HG03159 (cell line): Measurements from ENCODE around the gene GEN1.

ENCODE experiments used
- ATAC-seq: cut with Tn5 transposase; IDR thresholded peaks from one replicate; pipeline ENCODE4 v1.9.1; 2021; ENCODE audit warnings: mild to moderate bottlenecking, moderate library complexity; ENCODE audit not compliant: unreplicated experiment

GEN1 gene

DNA sequence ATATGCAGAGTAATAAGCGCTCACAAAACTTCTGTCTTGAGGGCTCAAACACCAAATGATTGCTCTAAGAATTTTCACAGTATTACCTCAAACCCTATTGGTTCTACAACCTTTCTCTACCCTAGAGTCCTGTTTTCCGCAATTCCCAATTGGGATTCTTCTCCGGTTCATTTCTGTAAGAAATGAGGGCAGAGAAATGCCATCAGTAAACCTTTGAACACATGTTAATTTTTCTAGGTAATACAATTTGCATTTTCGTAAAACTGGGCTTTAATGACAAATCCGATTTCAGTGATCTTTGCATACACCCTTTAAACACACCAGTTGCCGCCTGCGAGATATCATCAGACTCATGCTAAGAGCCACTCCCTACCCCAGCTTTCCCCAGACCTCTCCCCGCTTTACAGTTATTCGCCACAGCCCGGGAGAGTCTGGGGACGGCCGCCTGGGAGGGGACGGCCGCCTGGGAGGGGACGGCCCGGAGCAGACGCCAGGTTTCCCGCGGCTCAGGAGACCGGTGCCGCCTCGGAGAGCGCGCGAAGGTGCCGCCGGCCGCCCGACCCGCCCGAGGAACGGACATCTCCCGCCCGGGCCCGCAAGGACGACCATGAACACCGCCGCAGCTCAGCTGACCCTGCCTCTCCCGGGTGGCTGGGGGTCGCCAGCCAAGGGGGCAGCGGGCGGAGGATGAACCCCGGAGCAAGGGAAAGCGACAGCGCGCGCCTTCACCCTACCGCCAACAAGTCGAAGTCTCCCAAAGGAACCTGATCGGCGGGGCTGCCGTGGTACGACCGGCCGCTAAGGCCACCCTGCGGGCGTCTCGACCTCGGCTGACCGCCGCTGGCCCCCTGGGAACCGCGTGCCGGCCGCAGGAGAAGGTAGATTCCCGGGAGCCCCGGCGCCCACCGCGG is 791 bp upstream of the GEN1 start:
- ATAC-seq = peak; percentile 37

GRCh38 chr2:17754773-17755425 is 961 bp downstream of the GEN1 start:
- no peak for ATAC-seq

- ATAC-seq = no peak
These were observed 2.7 kb downstream of the GEN1 start for GRCh38 chr2:17756668-17757067.

- ATAC-seq = no peak
These were observed 3.4 kb downstream of the GEN1 start for GRCh38 chr2:17757321-17757720.

DNA sequence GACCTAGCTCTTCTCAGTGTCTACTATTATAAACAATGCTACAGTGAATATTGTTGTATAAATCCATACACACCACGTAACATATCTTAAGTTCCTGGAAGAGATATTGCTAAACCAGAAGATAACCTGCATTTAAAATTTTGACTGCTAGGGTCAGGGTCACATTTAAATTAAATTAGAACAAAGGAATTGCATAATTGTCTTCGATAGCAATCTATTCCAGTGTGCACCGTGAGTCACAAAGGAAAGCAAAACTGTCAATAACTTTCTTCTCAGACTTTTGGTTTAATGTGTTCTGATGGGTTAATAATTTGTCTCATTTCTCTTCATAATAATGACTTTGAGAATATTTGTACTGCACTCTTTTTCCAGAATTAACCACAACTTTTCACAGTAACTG is 4.2 kb downstream of the GEN1 start:
- ATAC-seq = no peak

GRCh38 chr2:17759805-17760204 is 5.9 kb downstream of the GEN1 start:
- no peak for ATAC-seq

GRCh38 chr2:17762451-17762850 is 8.5 kb downstream of the GEN1 start:
- ATAC-seq = no peak

GRCh38 chr2:17763641-17764333 is 9.8 kb downstream of the GEN1 start:
- ATAC-seq = no peak

DNA sequence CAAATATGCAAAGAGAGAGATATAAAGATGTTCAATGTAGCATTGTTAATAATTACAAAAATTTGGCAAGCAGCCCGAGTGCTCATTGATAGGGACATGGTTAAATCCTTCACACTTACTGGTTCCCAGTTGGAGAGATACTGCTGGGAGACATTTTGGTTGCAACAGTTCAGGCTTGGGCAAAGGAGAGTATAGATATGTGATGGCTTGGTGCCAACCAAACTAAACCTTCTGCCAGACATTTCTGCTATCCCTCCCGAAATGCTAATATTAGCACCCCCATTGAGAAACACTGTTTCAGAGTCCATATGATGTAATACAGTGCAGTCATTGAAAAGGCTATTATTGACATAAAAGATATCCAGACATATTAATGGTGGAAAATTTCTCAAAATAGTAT is 11.5 kb downstream of the GEN1 start:
- no peak for ATAC-seq

- no peak for ATAC-seq
These were observed 15.0 kb downstream of the GEN1 start for GRCh38 chr2:17768894-17769293.

DNA sequence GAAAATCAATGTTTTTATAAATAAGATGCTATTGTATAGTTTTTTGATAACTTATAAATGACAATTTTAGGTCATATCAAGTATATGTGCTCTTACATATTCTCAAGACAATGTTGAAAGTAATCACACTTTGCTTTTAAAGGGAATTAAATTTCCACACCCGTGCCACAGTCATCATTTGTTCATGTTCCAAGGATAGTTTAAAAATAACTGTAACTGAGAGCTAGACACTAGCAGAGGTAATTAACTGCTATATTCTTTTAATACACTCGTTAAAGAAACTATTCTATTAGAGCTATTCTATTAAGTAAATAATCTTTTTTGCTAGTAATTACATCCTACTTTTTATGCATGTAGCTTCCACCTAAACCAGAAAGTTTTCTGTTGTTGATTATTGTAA is 18.0 kb downstream of the GEN1 start:
- no peak for ATAC-seq

DNA sequence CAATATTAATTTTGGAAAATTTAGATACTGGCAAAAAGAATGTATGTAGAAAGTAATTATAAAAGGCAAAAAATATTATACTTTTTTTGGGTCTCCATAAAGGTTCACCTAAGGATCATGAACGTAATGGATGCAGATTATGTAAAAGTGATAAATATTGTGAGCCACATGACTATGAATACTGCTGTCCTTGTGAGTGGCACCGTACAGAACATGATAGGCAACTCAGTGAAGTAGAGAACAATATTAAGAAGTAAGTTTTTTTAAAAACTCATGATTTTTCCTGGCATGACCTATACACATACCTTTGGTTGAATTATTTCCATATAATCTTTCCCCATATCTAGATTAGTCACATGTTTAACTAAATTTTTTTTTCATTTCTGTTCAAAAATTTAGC is 18.6 kb downstream of the GEN1 start:
- ATAC-seq = no peak

DNA sequence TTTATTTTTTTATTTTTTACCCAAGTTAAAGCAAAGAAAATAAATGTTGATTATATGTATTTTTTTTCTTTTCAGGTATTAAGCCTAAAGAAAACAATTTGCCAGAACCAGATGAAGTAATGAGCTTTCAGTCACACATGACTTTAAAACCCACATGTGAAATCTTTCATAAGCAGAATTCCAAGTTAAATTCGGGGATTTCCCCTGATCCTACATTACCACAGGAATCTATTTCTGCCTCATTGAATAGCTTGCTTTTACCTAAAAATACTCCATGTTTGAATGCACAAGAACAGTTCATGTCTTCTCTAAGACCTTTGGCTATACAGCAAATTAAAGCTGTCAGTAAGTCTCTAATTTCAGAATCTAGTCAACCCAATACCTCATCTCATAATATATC is 26.6 kb downstream of the GEN1 start:
- no peak for ATAC-seq

GRCh38 chr2:17781482-17781881 is 27.5 kb downstream of the GEN1 start:
- no peak for ATAC-seq

DNA sequence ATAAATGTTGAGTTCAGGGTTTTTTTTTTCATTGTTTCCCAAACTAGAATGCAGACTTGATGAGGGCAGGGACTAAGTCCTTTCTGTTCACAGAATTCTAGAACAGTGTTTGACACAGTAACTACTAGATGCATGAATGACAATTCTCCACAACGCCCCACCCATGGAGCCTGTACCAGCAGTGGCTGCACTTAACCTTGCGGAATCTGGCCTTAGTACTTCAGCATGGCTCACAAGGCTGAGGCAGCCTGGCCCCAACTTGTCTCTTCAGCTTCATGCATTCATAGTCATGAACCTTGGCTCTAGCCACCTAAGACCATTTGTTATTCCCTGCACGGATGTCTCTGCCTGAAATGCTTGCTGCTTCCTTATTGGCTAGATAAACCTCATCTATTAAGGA is 32.8 kb downstream of the GEN1 start:
- no peak for ATAC-seq

- no peak for ATAC-seq
These were observed 34.8 kb downstream of the GEN1 start for GRCh38 chr2:17788773-17789172.

- ATAC-seq = no peak
These were observed 36.6 kb downstream of the GEN1 start for GRCh38 chr2:17790536-17790935.

DNA sequence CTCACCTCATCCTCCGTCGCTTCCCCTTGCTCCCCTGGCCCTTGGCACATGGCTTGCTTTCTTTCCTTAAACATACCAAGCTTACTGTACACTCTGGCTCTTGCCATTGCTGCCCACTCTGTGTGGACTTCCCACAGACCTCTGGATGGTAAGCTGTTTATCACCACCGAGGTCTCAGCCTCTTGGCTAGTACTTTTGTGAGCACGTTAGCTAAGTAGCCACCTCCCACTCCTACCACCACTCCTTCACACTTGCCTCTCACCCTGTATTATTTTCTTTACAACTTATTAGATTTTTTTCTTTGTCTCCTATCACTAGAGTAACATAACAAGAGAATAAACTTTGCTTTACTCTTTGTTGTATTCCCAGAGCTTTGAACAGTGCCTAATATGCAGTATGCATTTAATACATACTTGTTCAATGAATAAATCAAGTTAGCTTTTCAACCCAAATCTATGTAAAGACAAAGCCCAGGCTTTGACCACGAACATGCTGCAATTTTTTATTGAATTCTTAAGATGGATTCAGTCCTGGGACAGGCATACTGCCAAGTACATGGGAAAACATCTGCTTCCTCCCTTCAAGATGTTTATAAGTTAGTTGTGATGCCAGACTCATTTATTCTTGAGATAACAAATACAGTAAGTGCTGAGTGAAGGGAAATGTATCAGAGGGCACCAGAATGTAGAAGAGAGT is 37.3 kb downstream of the GEN1 start:
- ATAC-seq = no peak

GRCh38 chr2:17791817-17792130 is 37.8 kb downstream of the GEN1 start:
- no peak for ATAC-seq

DNA sequence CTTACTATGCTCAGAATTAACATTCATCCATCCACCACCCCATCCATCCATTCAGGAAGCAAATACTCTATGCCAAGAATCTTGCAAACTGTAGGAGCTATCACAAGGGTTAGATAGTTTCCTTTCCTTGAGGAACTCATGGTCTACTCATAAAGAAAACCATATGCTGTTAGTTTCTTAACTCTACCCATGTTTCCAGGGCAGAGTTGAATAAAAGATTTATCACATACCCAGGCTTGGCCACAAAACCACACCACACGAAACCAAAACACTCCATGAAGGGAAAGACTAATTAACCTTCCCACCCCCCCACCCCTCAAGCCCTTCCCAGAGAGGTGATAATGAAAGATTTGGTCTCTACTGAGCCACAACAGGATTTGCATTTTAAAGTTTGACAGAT is 38.6 kb downstream of the GEN1 start:
- no peak for ATAC-seq

DNA sequence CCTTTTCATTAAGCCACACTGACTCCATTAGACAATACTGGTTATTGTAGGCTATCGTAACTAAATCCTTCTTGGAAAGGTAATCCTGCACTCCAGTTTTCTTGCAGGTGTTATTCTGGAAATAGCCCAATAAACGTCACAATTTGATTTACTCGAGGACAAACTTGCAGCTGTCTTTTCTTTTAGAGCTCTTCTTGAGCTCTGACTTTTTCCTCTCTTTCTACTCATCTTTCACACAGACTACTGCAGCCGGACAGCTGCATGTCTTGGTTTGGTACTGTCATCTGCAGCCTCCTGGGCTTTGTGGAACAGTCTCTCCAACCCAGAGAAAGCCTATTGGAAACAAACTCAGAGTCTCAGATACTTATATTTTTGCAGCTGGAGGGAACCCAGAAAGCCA is 39.4 kb downstream of the GEN1 start:
- no peak for ATAC-seq
